Mucosa of descending colon (tissue), 3 donors: ENCODE measurements around the gene TFDP1. TPM values are rescaled to one million over a fixed set of nuclear protein-coding genes. Genes with fewer than 3 reads are reported as not detected.
A peak's percentile ranks its signal among the peaks of the same experiment; 100 is the strongest.

ENCODE experiments used
- ATAC-seq: fragments of 200-7000 bp; cut with Tn5 transposase; one replicate; pipeline ENCODE4 v1.9.1; 2020; ENCODE audit warnings: mild to moderate bottlenecking, moderate library complexity
- DNase-seq, 3 donors: peaks; one replicate each; pipeline ENCODE4 v3.0.0-alpha.2; 2020
- H3K36me3 ChIP-seq: fragments of 200-600 bp; one replicate; pipeline ENCODE4 v1.8.0; 2021; ENCODE audit warnings: low read depth, mild to moderate bottlenecking
- H3K4me1 ChIP-seq: fragments of 200-600 bp; one replicate; pipeline ENCODE4 v1.8.0; 2021; ENCODE audit warnings: low read depth, mild to moderate bottlenecking
- H3K4me3 ChIP-seq: fragments of 200-600 bp; one replicate; pipeline ENCODE4 v1.8.0; 2021; ENCODE audit warnings: mild to moderate bottlenecking
- H3K9me3 ChIP-seq: fragments of 200-600 bp; one replicate; pipeline ENCODE4 v1.8.0; 2021; ENCODE audit warnings: mild to moderate bottlenecking
- intact Hi-C, 2 donors: fragments of 100-400 bp; cut with DNase I in 1 of 2; cut with micrococcal nuclease in 1 of 2; formaldehyde crosslinking; loops; one replicate each; pipeline versions ENCODE4 v1.11.0 to v1.11.1; 2022; cut with DNase I, micrococcal nuclease
- total RNA-seq, 3 donors: library from RNA; stranded (reverse); fragmentation: NEBNext Ultra II Directional in 2 of 3; extraction: Animal tissue kit (Norgen Biotek cat#: 25700) in 2 of 3; gene quantifications; one replicate each; pipeline versions ENCODE4 v1.2.1 to v1.2.4, GENCODE V29; 2021 to 2023
- TF ChIP-seq, protein P1 (sequence below): fragments of 200-600 bp; IDR thresholded peaks from one replicate; pipeline ENCODE4 v1.8.0; 2022; ENCODE audit warnings: antibody characterized with exemption, mild to moderate bottlenecking
- donor health status: DM: no; HTN: no; CAD: no; lungs with moderate emphysema.
- donor health status: DM: no; HTN: no; CAD: no.
- donor health status: DM: no; HTN: yes; CAD: no.

Gene TFDP1
- total RNA-seq, 3 donors from 2014 or later, result 52.7 to 66.4 (median 54.3) TPM

DNA sequence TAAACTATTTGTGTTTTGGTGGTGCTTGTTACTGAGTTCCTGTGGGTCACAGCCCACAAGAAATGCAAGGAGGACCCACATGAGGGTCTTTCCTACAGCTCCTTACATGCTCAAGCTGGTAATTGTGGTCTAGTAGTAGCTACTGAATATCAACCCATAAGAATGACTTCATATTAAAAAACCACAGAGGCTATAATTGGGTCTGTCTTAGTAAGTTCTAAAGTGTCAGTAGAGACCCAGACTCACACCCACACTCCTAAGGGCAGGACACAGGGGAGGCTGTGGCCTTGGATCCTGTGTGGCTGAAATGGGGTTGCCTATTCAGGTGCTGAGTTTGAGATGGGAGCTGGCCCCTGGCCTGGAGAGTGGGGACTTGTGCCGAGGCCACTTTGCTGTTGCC, 19.6 kb downstream of the TFDP1 start:
- TF ChIP-seq, protein P1, sequence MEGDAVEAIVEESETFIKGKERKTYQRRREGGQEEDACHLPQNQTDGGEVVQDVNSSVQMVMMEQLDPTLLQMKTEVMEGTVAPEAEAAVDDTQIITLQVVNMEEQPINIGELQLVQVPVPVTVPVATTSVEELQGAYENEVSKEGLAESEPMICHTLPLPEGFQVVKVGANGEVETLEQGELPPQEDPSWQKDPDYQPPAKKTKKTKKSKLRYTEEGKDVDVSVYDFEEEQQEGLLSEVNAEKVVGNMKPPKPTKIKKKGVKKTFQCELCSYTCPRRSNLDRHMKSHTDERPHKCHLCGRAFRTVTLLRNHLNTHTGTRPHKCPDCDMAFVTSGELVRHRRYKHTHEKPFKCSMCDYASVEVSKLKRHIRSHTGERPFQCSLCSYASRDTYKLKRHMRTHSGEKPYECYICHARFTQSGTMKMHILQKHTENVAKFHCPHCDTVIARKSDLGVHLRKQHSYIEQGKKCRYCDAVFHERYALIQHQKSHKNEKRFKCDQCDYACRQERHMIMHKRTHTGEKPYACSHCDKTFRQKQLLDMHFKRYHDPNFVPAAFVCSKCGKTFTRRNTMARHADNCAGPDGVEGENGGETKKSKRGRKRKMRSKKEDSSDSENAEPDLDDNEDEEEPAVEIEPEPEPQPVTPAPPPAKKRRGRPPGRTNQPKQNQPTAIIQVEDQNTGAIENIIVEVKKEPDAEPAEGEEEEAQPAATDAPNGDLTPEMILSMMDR, result no peak

DNA sequence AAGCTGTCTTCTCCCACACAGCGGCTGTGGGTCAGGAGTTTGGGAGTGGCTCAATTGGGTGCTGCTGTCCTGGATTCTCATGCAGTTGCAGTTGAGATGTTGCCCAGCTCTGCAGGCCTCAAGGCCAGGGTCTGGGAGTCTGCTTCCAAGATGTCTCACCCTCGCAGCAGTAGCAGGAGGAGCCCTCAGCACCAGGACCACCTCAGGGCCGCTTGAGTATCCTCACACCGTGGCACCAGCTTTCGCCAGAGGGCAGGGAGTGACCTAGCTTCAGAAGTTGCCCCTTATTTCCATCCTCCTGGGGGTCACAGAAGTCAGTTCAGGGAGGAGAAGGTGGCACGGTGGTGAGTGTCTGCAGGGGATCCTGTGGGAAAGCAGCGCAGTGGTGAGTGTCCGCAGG, 20.9 kb downstream of the TFDP1 start:
- Histone ChIP-seq H3K36me3 (no peaks in the 10 kb centered on the region), H3K4me3 (no peak overlapping the region), H3K9me3 (no peaks in the 10 kb centered on the region), H3K4me1 (no peaks in the 10 kb centered on the region)
- ATAC-seq (no peak), DNase-seq (peak in 1 of 3 donors; percentile 23)
- intact Hi-C loops, result no loop called here
- TF ChIP-seq, protein P1, result no peak

More for the DNA sequence above, 19.6 kb downstream of the TFDP1 start:
- ATAC-seq (no peak), DNase-seq (peak in 1 of 3 donors; percentile 7)
- no peaks in the 10 kb centered on the region for H3K9me3 ChIP-seq
- no peaks in the 10 kb centered on the region for H3K36me3 ChIP-seq
- intact Hi-C loops, result no loop called here
- no peaks in the 10 kb centered on the region for H3K4me1 ChIP-seq
- no peak overlapping the region for H3K4me3 ChIP-seq

DNA sequence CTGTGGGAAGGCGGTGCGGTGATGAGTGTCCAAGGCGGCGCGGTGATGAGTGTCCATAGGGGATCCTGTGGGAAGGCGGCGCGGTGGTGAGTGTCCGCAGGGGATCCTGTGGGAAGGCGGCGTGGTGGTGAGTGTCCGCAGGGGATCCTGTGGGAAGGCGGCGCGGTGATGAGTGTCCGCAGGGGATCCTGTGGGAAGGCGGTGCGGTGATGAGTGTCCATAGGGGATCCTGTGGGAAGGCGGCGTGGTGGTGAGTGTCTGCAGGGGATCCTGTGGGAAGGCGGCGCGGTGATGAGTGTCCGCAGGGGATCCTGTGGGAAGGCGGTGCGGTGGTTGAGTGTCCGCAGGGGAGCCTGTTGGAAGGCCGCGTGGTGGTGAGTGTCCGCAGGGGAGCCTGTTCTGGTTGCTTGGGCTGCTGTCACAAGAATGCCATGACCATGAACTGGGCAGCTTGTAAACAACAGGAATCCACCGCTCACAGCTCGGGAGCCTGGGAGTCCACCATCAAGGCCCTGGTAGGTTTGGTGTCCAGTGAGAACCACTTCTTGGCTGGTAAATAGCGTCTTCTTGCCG, 21.4 kb downstream of the TFDP1 start:
- H3K4me1 ChIP-seq, result no peaks in the 10 kb centered on the region
- H3K9me3 ChIP-seq, result no peaks in the 10 kb centered on the region
- TF ChIP-seq, protein P1, result no peak
- H3K36me3 ChIP-seq, result no peaks in the 10 kb centered on the region
- intact Hi-C loops, result no loop called here
- no peak overlapping the region for H3K4me3 ChIP-seq
- ATAC-seq, result no peak
- peak in 1 of 3 donors; percentile 36 for DNase-seq

DNA sequence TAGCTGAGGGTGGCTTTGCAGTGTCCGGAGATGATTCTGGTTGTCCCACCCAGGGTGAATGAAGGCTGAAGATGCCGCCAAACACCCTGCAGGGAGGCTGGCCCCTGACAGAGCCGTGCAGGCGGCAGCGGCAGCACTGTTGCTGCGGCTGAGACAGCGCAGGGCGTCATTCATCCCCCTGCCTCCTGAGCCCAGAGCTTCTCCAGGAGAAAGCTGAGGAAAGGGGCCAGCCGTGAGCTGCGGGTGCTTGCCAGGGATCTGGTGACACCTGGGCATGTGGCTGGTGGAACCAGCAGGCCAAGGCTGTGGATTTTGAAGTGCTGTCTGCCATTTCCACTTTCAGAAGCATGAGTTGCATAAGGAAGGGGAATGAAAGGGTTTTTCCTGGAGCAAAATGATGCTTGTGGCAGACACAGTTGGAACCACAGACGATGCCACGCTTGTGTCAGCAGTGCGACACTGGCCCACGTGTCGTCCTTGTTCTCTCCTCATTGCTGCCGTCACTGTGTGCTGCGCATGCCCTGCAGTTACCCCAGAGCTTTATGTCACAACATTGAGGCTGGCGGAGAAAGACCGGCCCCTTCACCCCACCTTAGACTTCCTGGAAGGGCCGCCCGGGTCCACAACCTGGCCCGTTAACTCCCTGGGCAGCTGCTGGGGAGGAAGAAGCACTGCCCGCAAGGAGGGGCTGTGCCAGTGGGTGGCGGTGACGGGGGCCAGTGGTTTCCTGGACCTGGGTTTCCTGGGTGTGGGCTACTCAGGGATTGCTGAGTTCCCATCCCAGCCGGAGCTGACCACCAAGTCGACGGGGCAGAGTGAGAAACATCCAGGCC, 22.7 kb downstream of the TFDP1 start:
- DNase-seq (no peak), ATAC-seq (peak; percentile 44)
- no peaks in the 10 kb centered on the region for H3K9me3 ChIP-seq
- no peaks in the 10 kb centered on the region for H3K36me3 ChIP-seq
- intact Hi-C loops, result no loop called here
- H3K4me3 ChIP-seq, result no peak overlapping the region
- TF ChIP-seq, protein P1, result no peak
- H3K4me1 ChIP-seq, result no peaks in the 10 kb centered on the region

DNA sequence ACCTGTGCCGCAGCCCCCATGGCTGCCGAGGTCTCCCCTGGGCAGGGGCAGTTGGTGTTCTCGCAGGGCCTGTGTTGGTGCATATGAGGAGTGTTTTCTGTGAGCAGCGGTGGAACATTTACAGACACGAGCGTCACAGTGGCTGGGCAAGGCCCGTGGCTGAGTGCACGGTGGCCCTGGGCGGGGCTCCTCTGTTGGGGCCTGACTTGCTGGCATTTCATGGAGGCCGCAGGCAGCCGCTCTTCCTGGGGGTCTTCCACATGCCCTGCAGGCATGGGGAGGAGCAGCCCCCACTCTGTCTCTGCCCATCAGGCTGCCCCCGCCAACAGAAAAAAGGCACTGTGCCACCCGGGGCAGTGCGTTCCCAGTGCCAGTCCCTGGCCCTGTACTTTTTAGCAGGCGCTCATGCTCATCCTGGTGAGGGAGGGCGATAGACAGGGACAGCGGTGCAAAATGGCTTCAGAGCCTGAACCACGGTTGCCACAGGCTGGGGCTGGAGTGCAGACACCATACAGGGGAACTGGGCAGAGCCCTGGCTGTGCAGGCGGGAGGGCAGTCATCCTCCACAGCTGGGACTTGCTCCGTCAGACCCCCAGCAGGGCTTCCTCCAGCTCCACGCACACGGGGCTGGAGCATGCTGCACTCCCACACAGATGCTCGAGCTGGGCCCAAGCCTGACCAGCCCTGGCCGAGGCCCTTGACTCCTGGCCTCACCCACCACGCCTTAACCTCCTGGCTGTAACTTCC, 23.5 kb downstream of the TFDP1 start:
- peak; percentile 34 for ATAC-seq
- TF ChIP-seq, protein P1, result no peak
- DNase-seq, result no peak
- H3K36me3 ChIP-seq, result no peaks in the 10 kb centered on the region
- intact Hi-C loops, result no loop called here
- no peak overlapping the region for H3K4me3 ChIP-seq
- H3K9me3 ChIP-seq, result no peaks in the 10 kb centered on the region
- H3K4me1 ChIP-seq, result no peaks in the 10 kb centered on the region
